NB4 (cell line): ENCODE measurements around the gene TTC31.

ENCODE experiments used
- DNase-seq: peaks from one replicate; pipeline ENCODE4 v3.0.0; 2010; ENCODE audit warnings: low read depth
- H3K4me3 ChIP-seq: one replicate; pipeline ENCODE4 v1.5.1; 2011; ENCODE audit warnings: mild to moderate bottlenecking, low read depth, low read length, moderate library complexity
- CTCF ChIP-seq: IDR thresholded peaks from one replicate; pipeline ENCODE4 v1.5.1; 2012; ENCODE audit warnings: low read depth, low read length
- MAX ChIP-seq: IDR thresholded peaks from 2 replicates; pipeline ENCODE4 v1.6.1; 2011; ENCODE audit warnings: low read depth, low read length
- MYC ChIP-seq: IDR thresholded peaks from 2 replicates; pipeline ENCODE4 v1.6.1; 2011; ENCODE audit warnings: low read depth, low read length
- POLR2A ChIP-seq: IDR thresholded peaks from 2 replicates; pipeline ENCODE4 v1.6.1; 2011; ENCODE audit warnings: mild to moderate bottlenecking; ENCODE audit not compliant: insufficient read length; ENCODE audit errors: extremely low read depth

Gene TTC31

GRCh38 chr2:74529357-74530238, 46.7 kb downstream of the TTC31 start, which contains the start of the genes AUP1 and HTRA2:
AUP1 (minus strand) TSS chr2:74529706; CDS start chr2:74529629, 77 bp downstream.
HTRA2 (plus strand) TSS chr2:74529933; CDS start chr2:74530007, 74 bp downstream.
- H3K4me3 ChIP-seq, result peak within 1 kb of the TSS; percentile 99
- TF ChIP-seq POLR2A (peak; percentile 83), CTCF (no peak), MAX (peak; percentile 34; the same call in 1 of the 2 replicates), MYC (peak; percentile 87)
- peak; percentile 100 for DNase-seq

- peak; percentile 70 for DNase-seq
- TF ChIP-seq POLR2A, result no peak
- TF ChIP-seq MYC, result peak; percentile 25; the same call in 1 of the 2 replicates
- peak; percentile 33; the same call in 1 of the 2 replicates for TF ChIP-seq MAX
- H3K4me3 ChIP-seq, result peak overlapping the region; percentile 99
Measured at GRCh38 chr2:74530239-74531187, 47.6 kb downstream of the TTC31 start.

GRCh38 chr2:74531666-74532065, 48.8 kb downstream of the TTC31 start:
- no peak overlapping the region for H3K4me3 ChIP-seq
- DNase-seq, result no peak
- TF ChIP-seq MYC (no peak), POLR2A (no peak), MAX (no peak), CTCF (no peak)

GRCh38 chr2:74532222-74532621, 49.3 kb downstream of the TTC31 start:
- H3K4me3 ChIP-seq, result no peak overlapping the region
- TF ChIP-seq MYC, result no peak
- TF ChIP-seq CTCF, result peak; percentile 11
- TF ChIP-seq MAX, result no peak
- no peak for TF ChIP-seq POLR2A
- DNase-seq, result peak; percentile 68

- DNase-seq, result no peak
- no peak overlapping the region for H3K4me3 ChIP-seq
- no peak for TF ChIP-seq POLR2A
- no peak for TF ChIP-seq MAX
- no peak for TF ChIP-seq MYC
- no peak for TF ChIP-seq CTCF
Measured at GRCh38 chr2:74533464-74533863, 50.6 kb downstream of the TTC31 start.
